Measurements from ENCODE around the gene LRTM1. TPM values are rescaled to one million over a fixed set of nuclear protein-coding genes. Genes with fewer than 3 reads are reported as not detected.

Gene LRTM1
- not detected for total RNA-seq
- long read RNA-seq: 0 reads

GRCh38 chr3:54928046-54928770, at the start of gene LRTM1:
Gene LRTM1 (minus strand): TSS chr3:54928059. CDS start chr3:54927911, 148 bp downstream.
- intact Hi-C loops (cut with DNase I): no loop called here
- DNase-seq (ENCODE audit: low spot score): no peak

GRCh38 chr3:54977439-54977838, 49.6 kb upstream of the LRTM1 start:
- DNase-seq (ENCODE audit: low spot score): no peak
- intact Hi-C loops (cut with DNase I): no loop called here

GRCh38 chr3:54970895-54971294, 43.0 kb upstream of the LRTM1 start:
- DNase-seq (ENCODE audit: low spot score): no peak
- intact Hi-C loops (cut with DNase I): no loop called here

- no peak for DNase-seq (ENCODE audit: low spot score)
- intact Hi-C loops (cut with DNase I): no loop called here
Measured at GRCh38 chr3:54969652-54970051, 41.8 kb upstream of the LRTM1 start.

- no peak for DNase-seq (ENCODE audit: low spot score)
- intact Hi-C loops (cut with DNase I): no loop called here
Measured at GRCh38 chr3:54968546-54969172, 40.8 kb upstream of the LRTM1 start.

DNA sequence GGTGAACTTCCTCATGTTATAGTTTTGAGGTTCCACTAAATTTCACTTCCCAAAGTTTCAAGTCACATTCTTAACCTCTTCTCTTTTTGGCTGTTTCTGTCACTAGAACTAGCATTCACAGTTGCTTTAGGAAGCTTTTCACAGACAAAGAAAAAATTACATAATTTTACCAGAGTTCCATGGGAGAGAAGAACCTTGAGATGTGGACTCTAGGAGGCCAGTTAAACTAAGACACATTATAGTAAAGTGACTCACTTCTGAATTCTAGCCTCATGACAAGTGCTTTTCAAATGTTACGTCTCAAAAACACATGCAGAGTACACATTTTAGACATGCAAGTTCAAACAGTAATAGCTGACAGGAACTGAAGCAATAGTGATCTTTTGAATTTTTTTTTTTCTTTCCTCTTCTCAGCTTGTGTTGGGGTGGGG, 39.9 kb upstream of the LRTM1 start:
- intact Hi-C loops (cut with DNase I): no loop called here
- DNase-seq (ENCODE audit: low spot score): no peak

DNA sequence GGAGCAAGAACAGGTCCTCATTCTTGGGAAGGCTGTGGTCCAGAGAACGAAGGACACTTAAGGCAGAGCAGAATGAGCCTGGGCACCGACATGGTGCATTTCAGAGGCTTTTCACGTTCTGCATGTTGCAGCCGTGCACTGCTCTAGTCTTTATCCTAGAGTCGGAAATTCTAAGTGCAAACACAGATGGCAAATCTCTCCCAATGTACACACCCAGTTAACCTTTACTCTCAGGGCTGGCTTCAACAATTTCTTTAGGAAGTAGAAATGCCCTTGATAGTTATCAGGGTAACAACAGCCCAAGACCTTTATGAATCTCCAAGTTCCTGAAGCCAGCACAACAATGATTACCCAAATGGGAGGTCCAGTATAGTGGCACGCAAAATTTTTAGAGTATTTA, 39.1 kb upstream of the LRTM1 start:
- DNase-seq (ENCODE audit: low spot score): no peak
- intact Hi-C loops (cut with DNase I): no loop called here

- intact Hi-C loops (cut with DNase I): no loop called here
- no peak for DNase-seq (ENCODE audit: low spot score)
Measured at GRCh38 chr3:54965746-54966145, 37.9 kb upstream of the LRTM1 start.

- intact Hi-C loops (cut with DNase I): no loop called here
- DNase-seq (ENCODE audit: low spot score): no peak
Measured at GRCh38 chr3:54964081-54964480, 36.2 kb upstream of the LRTM1 start.

GRCh38 chr3:54963641-54964040, 35.8 kb upstream of the LRTM1 start:
- intact Hi-C loops (cut with DNase I): no loop called here
- DNase-seq (ENCODE audit: low spot score): no peak

DNA sequence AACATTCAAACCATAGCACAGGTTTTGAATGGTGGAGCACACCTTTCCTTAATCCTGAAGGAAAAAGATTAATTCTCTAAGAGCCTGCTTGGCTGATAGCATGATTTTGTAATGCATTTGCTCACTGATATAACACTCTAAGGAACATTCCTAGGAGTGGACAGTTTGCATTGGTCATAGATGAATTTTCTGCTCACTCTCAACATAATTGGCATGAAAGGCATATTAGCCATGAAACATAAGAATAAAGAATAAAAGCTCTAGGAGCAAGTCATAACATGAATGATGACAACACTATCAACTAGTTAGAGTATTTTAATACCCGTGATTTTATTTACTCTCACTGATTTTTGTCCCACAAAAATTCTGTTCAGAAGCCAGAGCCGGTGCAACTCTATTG, 34.3 kb upstream of the LRTM1 start:
- intact Hi-C loops (cut with DNase I): no loop called here
- DNase-seq (ENCODE audit: low spot score): no peak

GRCh38 chr3:54960701-54961100, 32.8 kb upstream of the LRTM1 start:
- no peak for DNase-seq (ENCODE audit: low spot score)
- intact Hi-C loops (cut with DNase I): no loop called here

DNA sequence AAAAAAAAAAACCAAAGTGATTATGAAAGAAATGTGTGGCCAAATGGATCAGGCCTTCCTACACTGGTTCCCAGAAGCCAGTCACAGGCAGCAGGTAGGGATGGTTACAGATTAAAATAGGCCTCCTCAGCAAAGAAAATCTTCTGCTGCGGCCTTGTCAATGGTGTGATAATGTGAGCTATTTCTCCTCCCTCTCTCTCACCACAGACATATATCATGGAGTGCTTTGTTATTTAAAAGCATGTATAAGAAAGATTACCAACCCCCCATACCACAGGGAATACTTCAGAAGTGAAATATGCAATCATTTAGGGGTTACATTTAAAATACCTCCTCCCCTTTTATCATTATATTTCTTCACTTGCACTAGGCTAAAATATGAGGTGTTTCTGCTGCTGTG, 32.2 kb upstream of the LRTM1 start:
- no peak for DNase-seq (ENCODE audit: low spot score)
- intact Hi-C loops (cut with DNase I): no loop called here

DNA sequence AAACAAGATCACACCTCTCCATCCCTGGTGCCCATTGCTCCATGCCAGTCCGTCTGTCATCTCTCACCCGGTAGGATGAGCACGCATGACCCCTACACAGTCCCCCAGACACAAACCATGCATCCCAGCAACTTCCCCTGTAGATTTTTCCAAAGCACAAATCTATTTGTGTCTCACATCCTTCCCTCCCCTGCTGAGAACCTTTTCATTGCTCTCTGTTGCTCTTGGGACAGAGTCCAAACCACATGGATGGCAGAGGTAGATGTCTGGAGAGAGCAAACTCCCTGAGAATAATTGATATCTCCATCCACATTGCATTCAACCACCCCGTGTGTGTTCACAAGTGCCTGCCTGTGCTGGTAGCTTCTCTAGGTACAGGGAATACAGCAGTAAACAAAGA, 29.9 kb upstream of the LRTM1 start:
- intact Hi-C loops (cut with DNase I): loop anchor here (10.0 kb wide), 1 partner anchor 527 kb away; the partner anchor contains the start of gene WNT5A
- DNase-seq (ENCODE audit: low spot score): no peak

DNA sequence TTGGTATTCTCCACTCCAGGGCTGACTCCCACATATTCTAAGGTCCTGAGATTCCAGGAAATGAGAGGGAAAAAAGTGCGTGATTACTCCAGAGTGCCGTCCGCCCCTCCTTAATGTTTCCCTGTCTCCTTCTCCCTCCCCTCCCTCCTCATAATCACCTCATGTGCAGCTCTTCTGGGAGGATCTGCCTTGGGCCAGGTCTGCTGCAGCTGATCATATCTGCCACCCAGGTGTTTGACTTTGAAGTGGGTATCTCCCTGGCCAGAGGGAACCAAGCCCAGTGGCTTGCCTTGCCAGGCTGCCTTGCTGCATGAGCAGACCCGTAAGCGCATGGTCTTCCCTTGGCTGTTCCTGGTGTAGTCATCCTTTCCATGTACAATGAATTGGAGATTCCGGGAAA, 28.1 kb upstream of the LRTM1 start:
- intact Hi-C loops (cut with DNase I): loop anchor here (10.0 kb wide), 1 partner anchor 529 kb away; the partner anchor contains the start of gene WNT5A
- DNase-seq (ENCODE audit: low spot score): no peak

GRCh38 chr3:54955496-54955895, 27.6 kb upstream of the LRTM1 start:
- DNase-seq (ENCODE audit: low spot score): no peak

GRCh38 chr3:54954521-54954920, 26.7 kb upstream of the LRTM1 start:
- no peak for DNase-seq (ENCODE audit: low spot score)
- intact Hi-C loops (cut with DNase I): loop anchor here (5.0 to 10.0 kb wide), 2 partner anchors 228 to 530 kb away; partner anchors contain the start of gene WNT5A

More at GRCh38 chr3:54955496-54955895, 27.6 kb upstream of the LRTM1 start:
- intact Hi-C loops (cut with DNase I): loop anchor here (10.0 kb wide), 1 partner anchor 529 kb away; the partner anchor contains the start of gene WNT5A

DNA sequence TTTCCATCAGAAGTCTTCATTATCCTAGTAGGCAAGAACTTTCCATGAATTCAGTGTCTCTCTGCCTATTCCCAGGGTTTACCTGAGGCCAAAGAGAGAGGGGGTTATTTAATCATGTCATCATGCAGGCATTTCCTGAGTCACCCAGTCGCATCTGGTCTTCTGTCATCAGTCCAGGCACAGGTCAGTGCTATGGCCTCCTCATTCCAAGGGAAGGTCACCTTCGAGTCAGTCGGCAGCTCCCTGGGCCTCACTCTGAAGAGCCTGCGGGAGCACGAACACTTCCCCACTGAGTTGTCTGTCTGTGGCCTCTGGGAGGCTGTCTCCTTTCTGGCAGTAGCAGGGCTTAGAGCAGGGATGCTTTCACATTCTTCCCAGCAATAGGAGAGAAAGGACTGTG, 26.2 kb upstream of the LRTM1 start:
- intact Hi-C loops (cut with DNase I): loop anchor here (5.0 to 10.0 kb wide), 2 partner anchors 228 to 531 kb away; partner anchors contain the start of gene WNT5A
- no peak for DNase-seq (ENCODE audit: low spot score)

DNA sequence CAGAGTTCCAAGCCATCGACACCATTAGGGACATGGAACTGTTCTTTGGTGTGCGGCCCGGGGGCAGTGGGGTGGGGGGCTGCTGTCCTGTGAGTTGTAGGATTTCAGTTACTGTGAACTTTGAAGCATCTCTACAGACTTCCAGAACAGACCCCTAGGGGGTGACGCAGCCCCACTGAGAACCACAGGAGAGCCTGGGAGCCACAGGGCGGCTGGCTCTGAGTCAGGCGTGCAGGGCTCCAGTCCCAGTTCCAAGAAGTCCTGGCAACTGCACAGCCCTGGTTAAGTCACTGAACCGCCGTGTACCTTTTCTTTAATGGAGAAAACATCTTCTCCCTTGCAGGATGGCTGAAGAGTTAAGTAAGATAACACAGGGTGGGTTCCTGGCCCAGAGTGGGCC, 23.5 kb upstream of the LRTM1 start:
- DNase-seq (ENCODE audit: low spot score): peak; percentile 83
- intact Hi-C loops (cut with DNase I): loop anchor here (5.0 to 10.0 kb wide), 2 partner anchors 231 to 533 kb away; partner anchors contain the start of gene WNT5A

DNA sequence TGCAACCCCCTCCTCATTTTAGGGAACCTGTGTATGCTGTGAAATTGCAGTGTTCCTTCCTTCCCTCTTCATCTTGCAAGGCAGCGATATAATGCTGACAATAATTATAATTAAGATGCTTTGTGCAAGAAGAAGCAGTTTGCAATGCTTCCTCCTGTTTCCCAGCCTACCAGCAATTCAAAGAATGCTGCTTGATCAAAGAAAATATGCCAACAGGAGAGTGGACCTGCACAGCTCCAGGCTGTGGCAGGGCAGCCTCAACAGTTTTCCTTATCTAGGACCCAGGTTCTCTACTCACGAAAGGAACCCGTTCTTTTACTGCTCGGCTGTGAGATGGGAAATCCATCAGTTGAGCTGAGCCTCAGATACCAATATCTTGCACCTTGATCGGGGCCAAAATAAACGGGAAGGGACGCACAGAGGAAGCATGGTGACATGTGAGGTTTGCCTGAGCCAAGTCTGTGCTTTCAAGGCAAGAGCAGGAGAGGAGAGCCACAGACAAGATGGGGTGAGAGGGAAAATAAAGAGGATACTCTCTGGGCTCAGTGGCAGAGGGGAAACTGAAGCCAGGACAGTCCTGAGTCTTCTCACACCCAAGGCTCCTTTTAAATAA, 22.6 kb upstream of the LRTM1 start:
- no peak for DNase-seq (ENCODE audit: low spot score)
- intact Hi-C loops (cut with DNase I): loop anchor here (5.0 to 10.0 kb wide), 2 partner anchors 232 to 534 kb away; partner anchors contain the start of gene WNT5A

Data from cardiac septum (tissue), 1 donor.